ENCODE results near the gene GRM7.
A peak's percentile ranks its signal among the peaks of the same experiment; 100 is the strongest.

Gene GRM7

DNA sequence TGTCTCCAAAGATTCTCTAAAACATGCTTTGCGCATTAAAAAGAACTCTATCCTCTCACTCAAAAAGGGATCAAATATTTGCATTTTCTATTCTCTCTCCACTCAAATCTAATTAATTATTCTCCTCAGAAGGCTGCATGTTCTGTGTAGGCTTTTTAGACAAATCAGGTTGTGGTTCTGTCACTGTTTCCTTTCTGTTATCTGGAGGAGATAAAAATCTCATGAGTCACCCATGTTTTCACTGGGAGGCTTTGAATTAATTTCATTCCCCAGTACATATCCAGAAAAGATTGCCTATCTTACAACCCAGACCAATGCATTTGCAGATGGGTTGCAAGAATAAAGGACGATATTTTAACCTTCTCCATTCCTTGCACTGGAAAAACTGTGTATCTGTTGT, 446.5 kb downstream of the GRM7 start:
- peak; percentile 14 for DNase-seq (ENCODE audit: low spot score)

DNA sequence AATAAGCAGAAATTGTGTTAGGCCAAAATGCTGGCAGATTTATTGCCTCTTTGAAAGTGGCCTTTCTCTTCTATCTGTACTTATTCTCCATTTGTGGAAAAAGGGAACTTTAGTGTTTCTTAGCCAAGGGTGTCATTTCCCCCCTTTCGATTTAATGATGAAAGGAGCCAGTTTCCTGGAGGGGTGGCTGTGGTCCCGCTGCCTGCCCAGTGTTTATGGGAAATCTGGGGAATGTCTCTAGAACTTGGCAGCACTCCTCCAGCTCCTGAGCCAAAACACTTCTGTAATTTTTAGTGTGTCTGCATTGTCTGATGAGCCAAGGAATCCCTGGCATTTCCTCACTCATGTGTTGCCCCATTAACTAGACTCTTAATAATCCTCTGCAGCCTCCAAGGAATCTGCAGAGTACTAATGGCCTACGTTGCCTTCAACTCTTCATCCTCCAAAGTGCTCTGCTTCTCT, 448.8 kb downstream of the GRM7 start:
- peak; percentile 63 for DNase-seq (ENCODE audit: low spot score)

DNA sequence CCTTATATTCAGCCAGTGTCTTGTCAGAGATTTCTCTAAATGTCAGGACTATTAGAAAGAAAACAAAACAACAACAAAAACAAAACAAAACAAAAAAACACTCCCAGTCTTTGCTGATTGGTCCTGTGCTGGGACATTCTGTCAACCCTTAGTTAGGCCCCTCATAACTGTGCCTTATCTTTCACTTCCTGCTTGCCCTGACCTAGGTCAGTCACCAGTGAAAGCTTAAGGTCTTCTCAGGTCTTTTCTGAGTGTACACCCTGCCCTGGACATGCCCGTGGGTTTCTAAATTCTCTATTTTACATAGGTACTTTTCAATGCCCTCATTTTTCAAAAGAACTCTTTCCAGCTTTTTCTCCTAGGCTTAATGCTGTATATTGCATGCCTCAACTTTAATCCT, 454.1 kb downstream of the GRM7 start:
- no peak for DNase-seq (ENCODE audit: low spot score)

DNA sequence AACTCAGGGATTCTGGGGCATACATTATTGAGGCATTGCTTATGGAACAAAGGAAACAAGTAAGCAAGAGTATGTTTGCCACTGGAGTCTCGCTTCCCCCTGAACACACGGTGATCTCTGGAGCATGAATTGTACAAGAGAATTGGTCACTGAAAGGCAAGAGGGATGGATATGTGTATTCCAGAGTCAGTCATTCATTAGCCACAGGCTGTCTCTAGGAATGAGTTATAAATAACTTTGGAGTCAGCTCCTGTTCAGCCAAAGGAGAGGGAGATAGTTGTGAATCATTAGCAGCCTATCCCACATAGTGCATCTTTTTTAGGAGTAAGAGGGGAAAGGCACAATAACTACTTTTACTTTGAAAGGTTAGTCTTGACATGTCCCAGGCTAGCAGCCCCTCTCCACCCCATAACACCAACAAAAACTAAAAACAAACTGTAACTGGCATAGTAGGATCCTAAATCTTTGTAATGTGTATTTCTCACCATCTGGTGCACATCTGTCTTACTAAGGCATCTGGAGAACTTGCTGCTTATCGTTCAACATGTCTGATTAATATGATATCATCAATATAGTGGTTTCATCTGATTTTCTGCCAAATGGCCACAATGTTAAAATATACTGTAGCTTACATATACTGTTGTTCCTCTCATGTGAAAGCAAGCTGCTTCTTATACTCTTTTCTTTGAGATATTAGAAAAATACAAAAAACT, 462.2 kb downstream of the GRM7 start:
- DNase-seq (ENCODE audit: low spot score): peak; percentile 87

DNA sequence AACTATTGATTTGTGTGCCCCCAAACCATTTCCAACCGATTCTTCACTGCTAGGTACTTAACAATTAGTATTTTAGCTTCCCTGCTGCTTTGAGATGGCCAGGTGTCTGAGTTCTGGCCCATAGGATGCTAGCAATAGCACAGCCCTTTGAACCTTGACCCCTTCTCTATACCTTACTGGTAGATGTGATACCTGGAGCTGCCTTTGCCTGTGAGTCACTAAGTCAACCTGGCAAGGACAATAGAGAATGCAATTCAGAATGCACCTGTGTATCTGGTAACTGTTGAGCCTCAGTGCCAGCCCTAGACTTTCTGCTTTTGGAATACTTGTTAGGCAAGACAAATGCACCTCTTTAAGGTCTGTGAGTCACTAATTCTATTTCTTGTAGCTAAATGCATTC, 467.4 kb downstream of the GRM7 start:
- peak; percentile 14 for DNase-seq (ENCODE audit: low spot score)

DNA sequence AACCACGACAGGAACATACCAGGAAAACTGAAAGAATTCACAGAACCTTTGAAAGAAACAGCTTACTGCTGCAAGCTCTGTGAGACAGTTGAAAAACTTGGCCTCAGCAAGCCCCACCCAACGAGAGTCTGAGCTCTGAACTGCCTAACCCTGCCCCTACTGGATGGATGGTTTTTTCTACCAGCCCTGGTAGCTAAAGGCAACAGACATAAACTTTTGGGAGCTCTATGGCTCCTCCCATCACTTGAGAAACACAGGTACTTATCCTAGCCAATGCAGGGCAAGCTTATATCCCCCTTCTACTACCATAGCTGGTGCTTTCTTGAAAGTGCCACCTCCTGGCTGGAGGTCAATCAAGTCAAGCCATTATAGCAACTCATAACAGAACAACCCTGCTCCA, 471.8 kb downstream of the GRM7 start:
- DNase-seq (ENCODE audit: low spot score): no peak

DNA sequence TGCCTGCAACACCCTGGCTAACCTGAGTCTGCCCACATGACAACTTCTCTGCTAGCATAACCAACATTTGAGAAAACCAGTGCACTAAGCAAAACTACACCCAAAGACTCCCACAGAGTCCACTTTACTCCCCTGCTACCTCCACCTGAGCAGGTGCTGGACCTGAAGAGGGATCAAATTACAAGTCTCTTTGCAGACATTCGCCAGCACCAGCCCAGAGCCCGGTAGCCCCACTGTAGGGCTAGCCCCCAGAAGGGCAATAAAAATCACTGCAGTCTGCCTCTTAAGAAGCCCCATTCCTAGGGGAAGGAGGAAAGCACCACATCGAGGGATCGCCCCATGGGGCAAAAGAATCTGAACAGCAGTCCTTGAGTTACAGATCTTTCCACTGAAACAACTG, 472.2 kb downstream of the GRM7 start:
- DNase-seq (ENCODE audit: low spot score): no peak

DNA sequence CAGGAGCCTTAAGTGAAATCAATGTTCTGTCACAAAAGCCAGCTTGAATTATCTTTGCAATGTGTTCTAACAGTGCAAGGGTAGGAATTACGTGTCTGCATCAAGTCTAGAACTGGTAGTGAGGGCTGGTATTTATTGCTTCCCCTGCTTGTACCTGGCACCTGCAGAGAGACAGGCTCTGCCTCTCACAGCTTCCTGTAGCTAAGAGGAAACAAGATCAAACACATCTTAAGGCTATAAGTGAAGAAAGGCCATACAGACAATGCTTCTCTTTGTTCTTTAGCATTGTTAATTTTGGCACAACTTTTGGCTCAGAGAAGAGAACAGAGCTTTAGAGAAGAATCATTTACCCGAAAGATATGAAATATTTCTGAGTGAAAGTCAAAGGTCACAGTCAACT, 479.9 kb downstream of the GRM7 start:
- DNase-seq (ENCODE audit: low spot score): no peak

DNA sequence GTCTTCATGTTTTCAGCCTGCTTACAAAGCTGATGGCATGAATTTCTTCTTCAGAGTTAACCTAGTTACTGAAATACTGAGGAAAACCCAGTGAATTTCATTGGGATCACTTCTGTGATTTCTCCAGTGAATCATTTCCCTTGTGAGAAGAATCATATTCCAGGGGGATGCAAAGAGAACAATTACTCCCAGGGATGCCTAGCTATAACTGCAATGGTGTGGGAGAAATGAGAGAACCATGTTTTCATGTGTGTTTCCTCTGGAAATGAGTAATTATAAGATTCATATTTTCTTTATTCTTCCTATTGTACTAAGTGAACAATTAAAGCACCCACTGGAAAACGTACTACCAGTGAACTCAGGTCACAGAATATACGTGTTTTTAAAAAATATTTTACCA, 485.4 kb downstream of the GRM7 start:
- DNase-seq (ENCODE audit: low spot score): no peak

DNA sequence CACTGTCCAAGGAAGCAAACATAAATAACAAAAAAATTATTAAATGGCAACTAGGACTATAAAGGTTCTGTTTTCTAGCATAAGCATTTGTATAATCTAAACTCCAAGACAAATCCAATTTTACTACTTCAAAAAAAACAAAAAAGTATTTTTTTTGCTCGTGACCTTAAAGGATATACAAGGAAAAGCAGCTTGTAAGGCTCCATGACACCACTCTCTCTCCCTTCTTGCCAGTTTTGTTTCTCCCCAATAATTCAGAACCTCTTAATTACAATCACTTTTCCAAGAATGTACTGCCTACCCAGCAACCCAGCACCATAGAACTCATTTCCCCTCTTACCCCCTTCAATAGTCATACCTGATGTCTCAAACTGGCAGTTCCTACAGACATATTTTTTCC, 496.2 kb downstream of the GRM7 start:
- DNase-seq (ENCODE audit: low spot score): no peak

DNA sequence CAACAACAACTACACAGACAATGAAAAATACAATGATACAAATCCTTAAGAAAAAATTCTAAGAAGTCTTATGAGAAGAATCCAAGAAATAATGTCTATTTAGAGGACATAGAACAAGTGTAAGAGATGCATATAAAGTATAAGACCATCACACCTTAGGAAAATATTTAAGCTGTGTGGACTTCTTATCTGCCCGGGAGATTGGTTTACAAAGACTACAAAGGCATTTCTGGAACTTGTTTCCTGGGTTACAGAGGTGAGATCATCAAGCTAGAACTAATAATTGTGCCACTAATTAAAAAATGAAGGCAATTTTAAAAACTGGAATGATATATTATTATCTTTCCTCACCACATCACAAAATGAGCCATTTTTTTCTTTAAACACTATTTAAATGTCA, 507.1 kb downstream of the GRM7 start:
- DNase-seq (ENCODE audit: low spot score): no peak

DNA sequence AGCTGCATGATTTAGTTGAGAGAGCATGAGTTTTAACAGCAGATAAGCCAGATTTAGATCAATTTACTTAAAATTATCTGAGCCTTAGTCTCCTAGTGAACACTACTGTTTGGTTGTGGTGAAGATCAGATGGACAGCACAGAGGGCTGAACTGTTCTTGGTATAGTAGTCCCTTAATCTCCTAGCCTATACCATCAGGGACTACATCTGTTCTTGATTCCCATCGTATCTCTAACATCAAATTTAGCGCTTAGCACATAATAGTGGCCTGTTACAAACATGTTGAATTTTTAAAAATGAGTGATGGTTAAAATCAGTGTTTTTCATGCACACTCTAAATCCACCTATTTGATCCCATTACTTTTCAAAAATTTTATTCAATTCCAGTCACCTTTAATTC, 507.7 kb downstream of the GRM7 start:
- no peak for DNase-seq (ENCODE audit: low spot score)

DNA sequence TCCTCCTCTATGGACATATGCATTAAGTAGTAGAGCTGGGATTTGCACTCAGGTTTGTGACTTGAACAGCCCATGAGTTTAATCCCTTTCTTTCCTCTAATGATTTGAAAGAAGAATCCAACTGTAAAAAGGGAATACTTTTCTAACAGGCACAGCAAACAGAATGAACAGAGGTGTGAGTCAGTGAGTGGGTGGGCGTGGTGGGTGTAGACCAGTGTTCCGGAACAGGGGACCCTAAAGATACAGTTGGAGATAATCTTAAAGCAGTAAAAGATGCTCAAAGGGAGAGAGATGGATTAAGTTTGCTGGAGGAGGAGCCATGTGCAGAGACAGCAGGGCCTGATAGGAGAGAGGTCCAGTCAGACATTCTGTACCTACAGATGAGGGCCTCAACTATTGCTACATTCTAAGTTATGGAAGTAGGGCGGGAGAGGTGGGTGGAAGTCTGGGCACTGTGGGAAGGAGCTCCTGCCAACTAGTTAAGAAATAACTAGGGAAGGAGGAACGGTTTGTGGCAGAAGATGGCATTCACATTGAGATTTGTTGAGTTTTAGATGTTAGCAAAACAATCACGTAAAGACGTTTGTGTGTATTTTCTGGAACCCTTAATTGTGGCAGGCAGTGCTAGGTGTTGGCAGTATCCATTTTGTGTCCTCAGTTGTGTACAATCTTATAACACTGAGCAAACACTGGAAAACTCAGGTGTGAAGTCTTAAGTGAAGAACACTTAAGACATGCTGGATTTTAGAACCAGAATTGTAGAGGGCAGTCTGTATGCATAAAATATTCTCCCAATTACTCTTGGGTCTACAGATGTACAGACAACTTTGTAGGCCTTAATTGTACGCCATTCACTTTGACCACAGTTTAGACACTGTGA, 511.0 kb downstream of the GRM7 start:
- no peak for DNase-seq (ENCODE audit: low spot score)

DNA sequence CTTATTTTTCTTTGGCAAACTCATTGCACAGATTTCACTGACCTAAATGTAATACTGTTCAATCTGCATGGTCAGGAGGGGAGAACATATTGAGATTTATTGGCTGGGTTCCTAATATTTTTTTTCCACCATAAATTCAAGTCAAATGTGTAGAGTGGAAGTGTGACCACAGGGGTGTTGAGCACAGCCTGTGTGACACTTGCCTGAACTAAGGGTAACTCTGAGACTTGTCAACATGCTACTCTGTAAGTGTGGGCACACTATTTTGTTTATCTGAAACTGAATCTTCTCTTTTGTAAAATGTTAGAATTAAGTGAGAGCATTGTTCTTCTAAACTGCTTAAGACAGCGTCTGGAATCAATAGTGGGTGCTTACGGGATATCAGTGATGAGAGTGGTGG, 516.2 kb downstream of the GRM7 start:
- DNase-seq (ENCODE audit: low spot score): no peak

DNA sequence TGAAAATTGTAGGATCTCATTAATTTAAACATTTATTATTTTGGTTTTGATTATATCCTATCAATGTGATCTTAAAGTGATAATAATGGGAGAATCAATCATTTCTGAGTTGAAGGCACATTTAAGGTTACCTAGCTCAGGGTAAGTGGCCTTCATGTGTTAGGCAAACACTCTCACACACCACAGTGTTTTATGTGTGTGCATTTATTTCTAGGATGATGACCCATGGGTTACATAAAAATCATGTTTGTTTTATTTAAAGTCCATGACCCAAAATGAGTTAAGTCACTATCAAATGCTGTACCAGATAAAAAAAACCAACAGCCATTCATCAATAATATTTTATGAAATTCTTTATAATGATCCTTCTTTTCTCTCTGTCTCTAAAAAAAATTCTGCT, 520.8 kb downstream of the GRM7 start:
- no peak for DNase-seq (ENCODE audit: low spot score)

DNA sequence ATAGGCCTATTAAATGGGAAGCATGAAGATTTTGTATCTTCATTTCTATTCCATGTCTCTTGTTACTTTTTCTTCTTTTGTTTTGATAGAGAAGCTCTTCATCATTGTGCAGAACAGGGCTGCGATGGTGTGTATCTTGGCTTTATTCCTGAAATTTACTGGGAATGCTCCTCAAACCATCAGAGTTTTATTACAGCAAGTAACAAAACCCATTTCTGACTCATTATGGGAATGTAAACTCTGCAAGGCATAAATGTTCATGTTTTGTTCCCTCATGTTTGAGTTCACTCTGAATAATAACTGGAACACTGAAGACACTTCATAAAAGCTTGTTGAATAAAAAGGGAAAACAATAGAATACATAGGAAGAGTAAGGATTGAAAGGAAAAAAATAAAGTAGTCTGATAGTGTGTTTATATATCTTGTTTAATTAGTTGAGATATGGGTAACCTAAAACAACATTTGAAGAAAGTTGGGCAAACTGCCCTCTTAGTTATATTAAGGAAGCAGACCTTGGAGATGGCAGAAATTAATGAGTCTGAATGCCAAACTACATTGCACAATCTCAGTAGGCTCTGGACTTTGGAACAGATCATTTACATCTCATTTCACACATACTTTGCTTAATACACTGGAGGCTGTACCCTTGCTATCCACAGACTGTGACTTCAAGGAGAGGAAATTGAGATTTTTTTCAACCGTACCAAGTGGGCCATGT, 521.5 kb downstream of the GRM7 start:
- DNase-seq (ENCODE audit: low spot score): peak; percentile 34

DNA sequence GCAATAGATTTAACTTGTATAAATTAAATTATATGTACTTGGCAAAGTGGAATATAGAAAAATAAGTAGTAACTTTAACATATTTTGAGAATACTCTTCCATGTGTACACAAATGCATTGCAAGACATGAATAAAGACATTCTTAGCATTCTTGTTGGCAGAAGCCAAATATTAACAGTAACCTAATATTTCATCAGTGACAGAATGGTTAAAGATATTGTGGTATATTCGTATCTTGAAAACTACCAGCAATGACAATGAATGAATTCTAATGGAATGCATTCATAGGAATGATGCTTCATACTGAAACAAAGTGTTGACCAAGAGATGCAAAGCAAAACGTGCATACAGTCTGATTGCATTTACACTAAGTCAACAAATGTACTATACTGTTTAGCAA, 524.7 kb downstream of the GRM7 start:
- DNase-seq (ENCODE audit: low spot score): no peak

DNA sequence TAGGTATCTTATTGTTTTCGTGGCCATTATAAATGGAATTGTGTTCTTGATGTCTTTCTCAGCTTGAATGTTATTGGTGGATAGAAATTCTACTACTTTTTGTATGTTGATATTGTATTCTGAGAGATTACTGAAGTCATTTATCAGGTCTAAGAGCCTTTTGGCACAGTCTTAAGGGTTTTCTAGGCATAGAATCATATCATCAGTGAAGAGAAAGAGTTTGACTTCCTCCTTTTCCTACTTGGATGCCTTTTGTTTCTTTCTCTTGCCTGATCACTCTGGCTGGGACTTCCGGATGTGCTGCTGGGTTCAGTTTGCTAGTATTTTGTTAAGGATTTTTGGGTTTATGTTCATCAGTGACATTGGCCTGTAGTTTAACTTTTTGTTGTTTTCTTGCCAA, 527.1 kb downstream of the GRM7 start:
- DNase-seq (ENCODE audit: low spot score): no peak

DNA sequence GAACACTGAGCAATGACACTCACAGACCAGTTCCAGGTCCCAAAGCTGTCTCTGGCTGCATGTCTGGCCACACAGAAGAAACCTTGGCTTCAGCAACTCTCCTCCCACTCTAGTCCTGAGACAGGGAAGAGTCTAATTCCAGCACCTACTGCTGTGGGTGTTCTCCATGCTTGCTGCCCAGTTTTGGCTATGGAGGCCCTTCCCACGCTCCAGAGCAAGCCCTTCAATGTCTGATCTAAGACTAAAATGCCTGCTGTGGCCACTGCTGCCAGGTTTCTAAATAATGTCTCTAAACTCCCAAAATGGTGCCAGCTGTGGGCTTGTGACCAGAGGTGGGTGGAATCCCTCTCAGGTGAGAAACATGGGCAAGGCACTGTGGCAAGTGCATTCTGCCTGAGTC, 531.3 kb downstream of the GRM7 start:
- DNase-seq (ENCODE audit: low spot score): no peak

DNA sequence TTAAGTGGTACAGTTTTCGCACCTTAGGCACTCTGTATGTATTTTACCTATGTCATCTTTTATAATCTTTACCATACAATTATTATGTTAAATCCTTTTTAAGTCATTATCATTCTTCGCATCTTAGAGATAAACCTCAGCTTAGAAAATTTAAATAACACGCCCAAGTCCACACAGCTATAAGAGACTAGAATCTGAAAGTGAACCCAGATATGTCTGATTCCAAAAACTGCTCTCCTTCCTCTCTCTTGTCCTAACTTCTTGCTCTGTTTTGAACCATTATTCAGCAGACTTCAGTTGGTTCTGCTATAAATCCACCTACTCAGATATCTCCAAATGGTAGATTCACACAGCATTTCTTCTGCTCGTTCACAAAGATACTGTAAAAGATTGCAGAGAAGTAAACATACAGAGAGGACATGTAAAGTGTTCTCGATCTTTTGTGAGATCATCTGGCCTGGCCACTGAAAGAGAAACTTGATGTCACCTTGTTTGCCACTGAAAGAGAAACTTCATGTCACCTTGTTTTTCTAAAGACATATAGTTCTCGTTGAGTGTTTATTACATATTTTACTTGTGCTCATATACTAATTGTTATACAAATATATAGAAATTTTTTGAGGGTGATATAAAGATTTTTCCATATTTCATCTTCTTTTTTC, 533.2 kb downstream of the GRM7 start:
- no peak for DNase-seq (ENCODE audit: low spot score)

DNA sequence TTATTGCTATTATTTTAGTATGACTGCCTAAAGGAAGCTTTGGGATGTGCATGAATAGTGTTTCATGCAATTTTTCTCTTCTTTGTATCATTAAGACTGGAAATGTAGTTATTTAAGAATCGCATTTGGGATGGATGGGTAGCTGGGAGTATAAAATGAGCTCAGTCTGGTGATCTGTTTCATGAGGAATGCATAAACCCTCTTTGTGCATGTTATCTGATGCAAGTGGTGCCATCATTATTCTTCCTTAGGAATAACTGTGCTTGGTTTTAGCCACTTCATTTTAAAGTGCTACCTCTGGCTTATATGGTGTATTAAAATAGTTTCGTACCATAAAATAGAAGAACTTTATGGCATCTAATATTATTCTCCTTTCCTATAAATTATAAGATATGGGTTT, 535.6 kb downstream of the GRM7 start:
- DNase-seq (ENCODE audit: low spot score): no peak

DNA sequence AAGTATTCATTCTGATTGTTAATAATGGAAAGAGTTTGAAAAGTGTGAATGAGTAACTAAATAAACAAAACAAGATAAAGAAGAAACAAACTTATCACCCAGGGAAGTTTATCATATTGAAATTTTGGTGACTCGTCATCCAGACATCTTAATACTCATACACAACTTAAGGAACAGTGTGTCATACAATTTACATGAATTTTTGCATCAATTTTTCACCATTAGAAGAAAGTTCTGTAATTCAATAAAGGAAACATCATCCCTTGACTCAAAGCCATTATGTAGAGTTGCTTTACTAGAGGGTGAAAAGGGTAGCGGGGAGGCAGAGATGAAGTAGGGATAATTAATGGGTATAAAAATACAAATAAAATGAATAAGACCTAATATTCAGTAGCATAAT, 536.2 kb downstream of the GRM7 start:
- DNase-seq (ENCODE audit: low spot score): peak; percentile 41
